ENCODE results near the gene ICAM4.
"Not testable (repeated sequence)": the region's sequence is repeated elsewhere in the genome, so short reads cannot be mapped to it uniquely, and the experiment has no call there.

ICAM4 gene

GRCh38 chr19:10320602-10321416 lies 34.1 kb downstream of the ICAM4 start:
- DNase-seq: no peak

- no peak for DNase-seq
Observed at GRCh38 chr19:10321417-10321797, 34.7 kb downstream of the ICAM4 start.

DNA sequence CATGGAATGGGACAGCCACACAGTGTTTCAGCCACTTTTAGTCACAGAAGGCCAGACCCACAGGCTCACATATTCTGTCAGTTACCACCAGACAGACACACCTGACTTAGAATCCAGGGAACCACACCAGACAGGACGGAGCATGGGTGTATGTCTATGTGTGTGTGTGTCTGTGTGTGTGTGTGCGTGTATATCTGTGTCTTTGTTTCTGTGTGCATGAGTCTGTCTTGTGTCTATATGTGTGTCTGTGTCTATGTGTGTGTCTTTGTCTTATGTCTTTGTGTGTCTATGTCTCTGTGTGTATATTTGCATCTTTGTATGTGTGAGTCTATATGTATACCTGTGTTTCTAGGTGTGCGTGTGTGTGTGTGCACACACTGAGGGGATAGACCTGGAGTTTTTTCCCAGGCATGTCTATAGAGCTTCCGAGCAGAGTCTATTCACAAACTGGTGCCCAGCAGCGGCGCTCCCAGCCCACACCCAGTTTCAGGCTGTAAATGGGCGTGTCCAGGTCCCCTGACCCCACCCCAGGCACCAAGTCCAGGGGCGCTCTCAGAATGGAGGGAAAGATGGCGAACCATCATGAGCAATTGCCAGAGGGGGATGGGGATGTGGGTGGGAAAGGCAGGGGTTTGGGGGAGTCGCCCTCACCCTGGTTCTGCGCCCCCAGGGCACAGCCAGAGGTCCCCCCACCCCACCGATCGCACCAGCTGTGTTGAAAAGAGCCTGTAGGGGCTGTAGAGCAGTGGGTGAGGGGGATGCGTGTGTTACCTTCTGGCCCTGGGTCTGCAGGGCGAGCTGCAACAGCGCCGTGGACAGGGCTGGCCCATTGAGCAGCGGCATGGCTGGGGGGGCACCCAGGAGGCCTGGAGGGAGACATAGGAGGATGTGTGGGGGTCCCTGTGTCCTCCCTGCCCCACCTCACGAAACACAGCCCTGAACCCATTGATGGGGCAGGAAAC lies 35.4 kb downstream of the ICAM4 start:
- no peak for DNase-seq

GRCh38 chr19:10325732-10326131 lies 39.0 kb downstream of the ICAM4 start:
- DNase-seq: no peak

- no peak for DNase-seq
Observed at GRCh38 chr19:10327793-10328192, 41.0 kb downstream of the ICAM4 start.

- no peak for DNase-seq
Observed at GRCh38 chr19:10328558-10329429, 42.0 kb downstream of the ICAM4 start.

- DNase-seq: no peak
Observed at GRCh38 chr19:10329555-10329954, 42.8 kb downstream of the ICAM4 start.

DNA sequence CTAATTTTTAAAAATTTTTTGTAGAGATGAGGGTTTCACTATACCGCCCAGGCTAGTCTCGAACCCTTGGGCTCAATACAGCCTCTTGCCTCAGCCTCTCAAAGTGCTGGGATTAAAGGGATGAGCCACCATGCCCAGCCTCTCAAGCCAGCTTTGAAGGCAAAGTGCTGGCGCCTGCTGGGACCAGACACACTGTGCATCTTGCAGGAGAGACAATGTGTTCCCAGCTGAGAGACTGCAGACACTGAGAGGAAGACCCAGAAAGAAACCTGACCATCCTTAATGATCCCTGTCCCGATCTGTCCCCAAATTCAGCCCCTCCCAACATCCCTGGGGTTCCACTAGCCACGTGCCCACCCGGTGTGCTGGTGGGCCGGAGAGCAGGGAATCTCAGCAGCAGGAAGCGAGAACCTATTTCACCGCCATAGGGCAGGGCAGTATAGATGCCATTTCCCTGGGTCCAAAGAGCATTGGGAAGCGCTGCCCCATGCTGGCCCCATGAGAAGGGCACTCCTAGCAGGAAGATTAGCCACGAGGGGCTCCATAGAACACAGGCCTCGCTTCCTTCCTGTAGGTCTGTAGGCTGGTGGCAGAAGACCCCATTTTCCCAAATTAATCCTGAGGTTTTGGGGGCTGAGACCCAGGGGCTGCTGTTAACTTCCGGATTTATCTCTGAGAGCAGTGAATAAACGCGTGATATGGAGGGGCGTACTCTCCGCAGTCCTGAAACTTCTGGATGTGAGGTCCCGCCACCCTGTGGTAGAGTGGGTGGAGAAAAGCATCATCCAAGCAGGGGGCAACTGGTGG lies 45.6 kb downstream of the ICAM4 start:
- no peak for DNase-seq

GRCh38 chr19:10332965-10333757 lies 46.4 kb downstream of the ICAM4 start, which contains the start of gene RAVER1:
TSS of gene RAVER1 (minus strand) at chr19:10333529. CDS start at chr19:10333507, 22 bp downstream.
- DNase-seq: peak; percentile 84 to 93

GRCh38 chr19:10333758-10334587 lies 47.2 kb downstream of the ICAM4 start:
- peak in 1 of 2 experiments; percentile 82 for DNase-seq

DNA sequence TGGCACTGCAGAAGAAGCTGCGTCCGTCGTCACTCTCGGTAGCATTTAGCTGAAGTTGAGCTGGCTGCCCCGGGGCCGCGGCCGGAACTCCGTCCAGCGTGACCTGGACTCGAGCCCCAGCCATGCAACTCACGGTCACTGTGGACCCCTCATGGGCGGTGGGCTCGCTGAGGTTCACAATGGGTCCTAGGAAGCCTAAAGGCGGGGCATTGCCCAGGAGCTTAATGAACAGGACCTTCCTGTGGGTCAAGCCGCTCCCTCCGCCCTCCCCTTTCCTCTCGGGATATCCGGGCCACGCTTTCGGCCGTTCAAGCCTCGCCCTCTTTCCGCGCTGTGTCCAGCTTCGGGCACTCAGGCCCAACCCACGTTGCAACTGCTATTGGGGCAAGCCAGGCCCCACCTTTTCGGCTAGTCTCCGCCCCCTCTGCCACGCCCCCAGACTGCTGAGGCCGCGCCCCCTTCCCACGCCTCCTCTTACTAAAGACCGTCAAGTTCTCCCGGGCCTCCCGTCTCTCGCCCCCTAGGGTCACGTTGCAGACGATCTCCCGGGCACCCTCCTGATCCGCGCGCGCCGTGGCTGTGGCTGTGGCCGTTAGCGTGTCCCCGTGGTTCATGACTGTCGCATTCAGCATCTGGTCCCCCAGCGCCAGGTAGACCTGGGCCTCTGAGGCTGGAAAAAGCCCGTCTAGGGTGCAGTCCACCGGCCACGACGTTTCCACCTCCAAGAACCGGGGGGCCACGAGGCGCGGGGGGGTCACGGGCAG lies 48.0 kb downstream of the ICAM4 start:
- peak; percentile 79 to 92 for DNase-seq

DNA sequence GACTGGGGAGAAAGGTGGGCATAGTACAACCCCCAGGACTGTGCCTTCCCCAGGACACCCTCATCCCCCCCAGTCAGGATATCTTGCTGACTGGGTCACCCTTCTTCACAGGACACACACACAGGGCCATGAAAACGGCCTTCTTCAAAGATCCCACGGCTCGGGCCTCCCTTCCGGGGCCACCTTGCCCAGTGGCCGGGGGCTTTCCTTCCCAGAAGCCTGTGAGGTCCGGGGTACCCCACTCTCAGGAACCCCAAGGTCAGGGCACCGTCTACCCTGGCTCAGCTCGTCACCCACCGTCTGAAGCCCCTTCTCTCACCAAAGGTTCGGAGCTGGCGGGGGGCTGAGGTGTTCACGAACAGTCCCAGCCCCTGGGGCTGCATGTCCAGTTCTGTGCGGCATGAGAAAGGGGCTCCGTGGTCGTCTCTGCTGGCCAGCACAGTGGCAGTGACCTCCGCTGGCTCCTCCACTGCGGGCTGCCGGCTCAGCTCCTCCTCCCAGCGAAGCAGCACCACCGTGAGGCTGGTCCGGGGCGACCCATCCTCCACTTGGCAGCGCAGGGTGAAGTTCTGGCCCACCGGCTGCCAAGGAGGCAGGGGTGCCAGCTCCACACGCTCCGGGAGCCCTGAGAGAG lies 48.7 kb downstream of the ICAM4 start:
- no peak for DNase-seq

DNA sequence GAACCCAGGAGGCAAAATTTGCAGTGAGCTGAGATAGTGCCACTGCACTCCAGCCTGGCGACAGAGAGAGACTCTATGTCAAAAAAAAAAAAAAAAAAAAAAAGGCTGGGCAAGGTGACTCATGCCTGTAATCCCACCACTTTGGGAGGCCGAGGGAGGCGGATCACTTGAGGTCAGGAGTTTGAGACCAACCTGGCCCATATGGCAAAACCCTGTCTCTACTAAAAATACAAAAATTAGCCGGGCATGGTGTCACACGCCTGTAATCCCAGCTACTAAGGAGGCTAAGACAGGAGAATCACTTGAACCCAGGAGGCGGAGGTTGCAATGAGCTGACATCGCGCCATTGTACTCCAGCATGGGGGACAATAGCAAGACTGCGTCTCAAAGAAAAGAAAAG lies 50.0 kb downstream of the ICAM4 start:
- DNase-seq: not testable (repeated sequence)

Data from SW 1271 (cell line).